Spleen (tissue), 13 donors: ENCODE data around the gene SFTPB. TPM values are rescaled to one million over a fixed set of nuclear protein-coding genes. Genes with fewer than 3 reads are reported as not detected.

Experiments used
- DNase-seq: peaks from one replicate; pipeline ENCODE4 v3.0.0-alpha.2; 2020
- H3K27ac ChIP-seq, 8 donors: fragments of 200-600 bp; sonication (generic) in 7 of 8; 1 replicate in 4 of 8; 2 replicates in 4 of 8; pipeline versions ENCODE4 v1.5.0 to v1.8.0; 2016 to 2021; ENCODE audit warnings: inconsistent platforms in 4 of 8, mild to moderate bottlenecking in 4 of 8, moderate library complexity in 1 of 8
- H3K27me3 ChIP-seq, 7 donors: fragments of 200-600 bp; sonication (generic) in 6 of 7; replicated peaks in 1 of 7; 1 replicate in 4 of 7; 2 replicates in 3 of 7; pipeline versions ENCODE4 v1.5.0 to v1.8.0; 2016 to 2021; ENCODE audit warnings: inconsistent platforms in 3 of 7, mild to moderate bottlenecking in 1 of 7
- H3K36me3 ChIP-seq, 6 donors: fragments of 200-600 bp; sonication (generic) in 5 of 6; 1 replicate in 4 of 6; 2 replicates in 2 of 6; pipeline versions ENCODE4 v1.5.0 to v1.8.0; 2016 to 2021; ENCODE audit warnings: inconsistent platforms in 2 of 6
- H3K4me1 ChIP-seq, 6 donors: fragments of 200-600 bp; sonication (generic) in 5 of 6; 1 replicate in 3 of 6; 2 replicates in 3 of 6; pipeline versions ENCODE4 v1.5.0 to v1.8.0; 2016 to 2021; ENCODE audit warnings: inconsistent platforms in 3 of 6
- H3K4me3 ChIP-seq, 8 donors: fragments of 200-600 bp; sonication (generic) in 7 of 8; 1 replicate in 4 of 8; 2 replicates in 4 of 8; pipeline versions ENCODE4 v1.5.0 to v1.8.0; 2016 to 2021; ENCODE audit warnings: inconsistent platforms in 4 of 8, mild to moderate bottlenecking in 4 of 8, moderate library complexity in 2 of 8
- H3K9me3 ChIP-seq, 8 donors: fragments of 200-600 bp; sonication (generic) in 7 of 8; 1 replicate in 4 of 8; 2 replicates in 4 of 8; pipeline versions ENCODE4 v1.5.0 to v1.8.0; 2016 to 2021; ENCODE audit warnings: inconsistent platforms in 4 of 8
- CTCF ChIP-seq, 11 experiments: fragments of 200-600 bp in 7 of 11; fragments of 450-650 bp in 4 of 11; sonication (generic) in 4 of 11; IDR thresholded peaks in 8 of 11; conservative IDR thresholded peaks in 3 of 11; 1 replicate in 7 of 11; 2 replicates in 4 of 11; pipeline versions ENCODE4 v1.4.0 to v1.8.0; 2016 to 2021; ENCODE audit warnings: antibody characterized with exemption in 11 of 11, inconsistent platforms in 4 of 11, mild to moderate bottlenecking in 1 of 11
- POLR2A ChIP-seq, 3 donors: fragments of 450-650 bp; IDR thresholded peaks; one replicate each; pipeline ENCODE4 v1.5.1; 2017; ENCODE audit warnings: antibody characterized with exemption in 3 of 3, mild to moderate bottlenecking in 1 of 3
- POLR2AphosphoS5 ChIP-seq, 3 donors: sonication (generic); formaldehyde crosslinking; IDR thresholded peaks; one replicate each; pipeline ENCODE4 v1.5.1; 2017; ENCODE audit warnings: antibody characterized with exemption in 3 of 3
- WGBS, 5 donors: extraction: QIAGEN DNeasy Blood & Tissue Kit in 3 of 5; methylation state at CpG; one replicate each; pipeline versions ENCODE4 v1.1.5 to v1.1.7; 2013 to 2018; 5-methylcytosine and 5-hydroxymethylcytosine counted together
- intact Hi-C: fragments of 100-400 bp; cut with DNase I; formaldehyde crosslinking; loops from one replicate; pipeline ENCODE4 v1.15.0; 2023; ENCODE audit warnings: low total_unique reads
- long read RNA-seq, 2 donors: transcript quantifications; one replicate each; lab custom pipeline, GENCODE V29; 2026
- polyA plus RNA-seq, 3 donors: library from polyadenylated mRNA; stranded (reverse); fragments of 200-250 nt; gene quantifications; one replicate each; pipeline ENCODE4 v1.2.1, GENCODE V29; 2013
- total RNA-seq, 7 donors: library from RNA; depleted of rRNA in 3 of 7; stranded (reverse); fragments of >200 nt in 3 of 7; fragmentation: NEBNext Ultra II Directional in 4 of 7; extraction: Animal tissue kit (Norgen Biotek cat#: 25700) in 4 of 7; gene quantifications; one replicate each; pipeline versions ENCODE4 v1.1.0 to v1.2.1, GENCODE V29; 2016 to 2021
- donor health status: healthy with polysubstance abuse.
- donor health status: DM: no; HTN: no; CAD: no; lungs with moderate emphysema.
- donor health status: DM: no; HTN: no; CAD: no.
- donor health status: Bipolar disorder and iron deficiency.
- donor health status: healthy.
- donor health status: DM: no; HTN: no; CAD: no.
- donor health status: DM: yes; HTN: yes; CAD: no.

SFTPB gene
- total RNA-seq (1 to 10 TPM in 1 of 7 donors, not detected in 6; 1.9 TPM), polyA plus RNA-seq (1 to 10 TPM in 2 of 3 donors, under 1 TPM in 1; 0.59 to 4.0 (median 2.1) TPM)
- long read RNA-seq, donor 1 = 0 reads
- long read RNA-seq, donor 2 = 0 reads

- 54 to 93% (median 81%) methylated on average over 2 to 5 of the region's 5 CpGs for WGBS, 5 donors
- TF ChIP-seq POLR2AphosphoS5 (IDR thresholded peaks at IDR 0.05) = no peak
- TF ChIP-seq POLR2A (IDR thresholded peaks at IDR 0.05) = no peak
- TF ChIP-seq CTCF (IDR thresholded peaks at IDR 0.05 in 8 of 11, conservative IDR thresholded peaks at IDR 0.05 in 3 of 11) = no peak
- no peak within 1 kb of the TSS for H3K4me3 ChIP-seq
- no peaks in the 10 kb centered on the region for H3K27me3 ChIP-seq
- H3K4me1 ChIP-seq = peaks cover 0 to 31% (median 10%) of the 10 kb centered on the region in 6 donors
- intact Hi-C loops = no loop called here
- H3K9me3 ChIP-seq = no peaks in the 10 kb centered on the region
- no peak for DNase-seq
- H3K36me3 ChIP-seq = no peaks in the 10 kb centered on the region
- H3K27ac ChIP-seq = no peak within 1 kb of the TSS
Observed at GRCh38 chr2:85668009-85668856, at the start of gene SFTPB. Gene SFTPB (minus strand): TSS chr2:85668199. CDS start chr2:85668183, 16 bp downstream.

GRCh38 chr2:85717308-85718008 is 49.5 kb upstream of the SFTPB start:
- Histone ChIP-seq H3K4me1 (peaks cover 0 to 42% (median 16%) of the 10 kb centered on the region in 6 donors), H3K27me3 (peaks cover 0 to 5% (median 0%) of the 10 kb centered on the region in 7 donors), H3K27ac (no peak overlapping the region), H3K9me3 (no peaks in the 10 kb centered on the region), H3K4me3 (no peak overlapping the region), H3K36me3 (no peaks in the 10 kb centered on the region)
- intact Hi-C loops = no loop called here
- DNase-seq = no peak
- WGBS, 5 donors = 79 to 93% (median 87%) methylated on average over 15 of the region's 15 CpGs
- no peak for TF ChIP-seq POLR2A (IDR thresholded peaks at IDR 0.05)
- TF ChIP-seq POLR2AphosphoS5 (IDR thresholded peaks at IDR 0.05) = no peak
- no peak for TF ChIP-seq CTCF (IDR thresholded peaks at IDR 0.05 in 8 of 11, conservative IDR thresholded peaks at IDR 0.05 in 3 of 11)

- H3K27me3 ChIP-seq = peaks cover 0 to 9% (median 0%) of the 10 kb centered on the region in 7 donors
- H3K9me3 ChIP-seq = no peaks in the 10 kb centered on the region
- peak overlapping the region in 1 of 8 donors; percentile 18 for H3K27ac ChIP-seq
- H3K36me3 ChIP-seq = no peaks in the 10 kb centered on the region
- TF ChIP-seq POLR2AphosphoS5 (IDR thresholded peaks at IDR 0.05) = no peak
- TF ChIP-seq CTCF (IDR thresholded peaks at IDR 0.05 in 8 of 11, conservative IDR thresholded peaks at IDR 0.05 in 3 of 11) = no peak
- TF ChIP-seq POLR2A (IDR thresholded peaks at IDR 0.05) = no peak
- peaks cover under 1 to 51% (median 21%) of the 10 kb centered on the region in 6 donors for H3K4me1 ChIP-seq
- no peak for DNase-seq
- intact Hi-C loops = no loop called here
- 57 to 82% (median 65%) methylated on average over 13 of the region's 13 CpGs for WGBS, 5 donors
- H3K4me3 ChIP-seq = no peak overlapping the region
Observed at GRCh38 chr2:85716346-85716914, 48.4 kb upstream of the SFTPB start.
